K562 (cell line): ENCODE results near the gene ANKRD1. TPM values are rescaled to one million over a fixed set of nuclear protein-coding genes. Genes with fewer than 3 reads are reported as not detected.
A peak's percentile ranks its signal among the peaks of the same experiment; 100 is the strongest.

Experiments used
- ATAC-seq: fragments of 200-7000 bp; cut with Tn5 transposase; 3 replicates; pipeline ENCODE4 v1.9.1; 2020; ENCODE audit warnings: moderate library complexity
- BruUV-seq: library from RNA; stranded (reverse); fragments of 400-500 nt; replicated peaks from 2 replicates; lab custom pipeline; 2021; lab: Mats Ljungman, UMichigan
- CTCF ChIA-PET: fragments of 300-600 bp; formaldehyde crosslinking; extraction: SDS; loops from one replicate; lab custom pipeline; 2021; ENCODE audit warnings: low intra/inter-chr PET ratio; lab: Yijun Ruan, JAX
- POLR2A ChIA-PET: fragments of 300-600, 350-650 bp; sonication (Branson Sonifier 250); formaldehyde crosslinking; extraction: SDS; loops from one replicate; lab custom pipeline; 2021; ENCODE audit warnings: antibody characterized with exemption, inconsistent platforms; lab: Yijun Ruan, JAX
- DNase-seq, 4 experiments: peaks; one replicate each; pipeline versions ENCODE4 v3.0.0 to v3.0.0-alpha.2; 2011 to 2018; ENCODE audit warnings: low spot score in 3 of 4, mixed read lengths in 3 of 4; ENCODE audit errors: extremely low read depth in 1 of 4
- FAIRE-seq: peaks from 2 replicates; lab custom pipeline; 2011; peaks lifted over from hg19 to GRCh38; lab: Jason Lieb, UNC
- H2AFZ ChIP-seq: 2 replicates; pipeline ENCODE4 v1.6.0; 2011; ENCODE audit warnings: low read depth, low read length, control low read depth, inconsistent platforms
- H3K27ac ChIP-seq: fragments of 200-600 bp; 3 replicates; pipeline ENCODE4 v1.8.0; 2011; ENCODE audit warnings: low read depth, mild to moderate bottlenecking, control low read depth, inconsistent platforms, low read length, moderate library complexity, mixed read lengths; ENCODE audit errors: extremely low read depth
- H3K27me3 ChIP-seq, 2 experiments: fragments of 300-600 bp in 1 of 2; 2 replicates in 1 of 2; 3 replicates in 1 of 2; pipeline versions ENCODE4 v1.6.0 to v1.8.0; 2011; ENCODE audit warnings: inconsistent platforms in 2 of 2, low read length in 2 of 2, mild to moderate bottlenecking in 1 of 2, mixed read lengths in 1 of 2, moderate library complexity in 1 of 2; ENCODE audit not compliant: control insufficient read depth in 2 of 2, insufficient read depth in 2 of 2
- H3K36me3 ChIP-seq: fragments of 300-600 bp; 3 replicates; pipeline ENCODE4 v1.8.0; 2011; ENCODE audit warnings: mild to moderate bottlenecking, low read length, inconsistent platforms; ENCODE audit not compliant: control insufficient read depth, insufficient read depth
- H3K4me1 ChIP-seq, 2 experiments: fragments of 200-600 bp in 1 of 2; replicated peaks in 1 of 2; 2 replicates in 1 of 2; 3 replicates in 1 of 2; pipeline versions ENCODE4 v1.5.1 to v1.8.0; 2011; ENCODE audit warnings: inconsistent platforms in 2 of 2, low read length in 2 of 2, mild to moderate bottlenecking in 1 of 2, mixed read lengths in 1 of 2, moderate library complexity in 1 of 2; ENCODE audit not compliant: control insufficient read depth in 2 of 2, insufficient read depth in 2 of 2
- H3K4me2 ChIP-seq: 2 replicates; pipeline ENCODE4 v1.6.1; 2011; ENCODE audit warnings: low read length, control low read depth, inconsistent platforms, mixed read lengths; ENCODE audit not compliant: insufficient read depth
- H3K4me3 ChIP-seq: fragments of 200-600 bp; sonication (generic), shearing (Covaris generic); 2 replicates; pipeline ENCODE4 v1.5.1; 2016; ENCODE audit warnings: control low read depth, inconsistent platforms
- H3K79me2 ChIP-seq: fragments of 200-600 bp; 3 replicates; pipeline ENCODE4 v1.8.0; 2011; ENCODE audit warnings: low read length, inconsistent platforms; ENCODE audit not compliant: control insufficient read depth, insufficient read depth
- H3K9ac ChIP-seq, 2 experiments: 2 replicates each; pipeline versions ENCODE4 v1.6.0 to v1.6.1; 2011; ENCODE audit warnings: low read depth in 2 of 2, low read length in 2 of 2, control low read depth in 1 of 2, inconsistent platforms in 1 of 2, mild to moderate bottlenecking in 1 of 2, mixed read lengths in 1 of 2; ENCODE audit not compliant: insufficient read depth in 1 of 2
- H3K9me1 ChIP-seq: one replicate; pipeline ENCODE4 v1.6.0; 2011; ENCODE audit warnings: inconsistent platforms, mild to moderate bottlenecking, low read length, moderate library complexity; ENCODE audit not compliant: control insufficient read depth, insufficient read depth
- H3K9me3 ChIP-seq: replicated peaks from 2 replicates; pipeline ENCODE4 v1.5.1; 2011; ENCODE audit warnings: low read depth, low read length, inconsistent platforms; ENCODE audit not compliant: control insufficient read depth, insufficient read depth
- H4K20me1 ChIP-seq: replicated peaks from 2 replicates; pipeline ENCODE4 v1.6.1; 2011; ENCODE audit warnings: low read length, inconsistent platforms, mixed read lengths; ENCODE audit not compliant: control insufficient read depth, insufficient read depth
- ATF3 ChIP-seq, 2 experiments: fragments of 450-650 bp in 1 of 2; sonication (generic) in 1 of 2; formaldehyde crosslinking in 1 of 2; IDR thresholded peaks in 1 of 2; conservative IDR thresholded peaks in 1 of 2; 2 replicates each; pipeline versions ENCODE4 v1.6.1 to v1.8.1; 2016 to 2023; ENCODE audit warnings: mild to moderate bottlenecking in 2 of 2, moderate library complexity in 2 of 2, inconsistent platforms in 1 of 2, missing genetic modification reagents in 1 of 2
- CUX1 ChIP-seq: fragments of 200-800 bp; sonication (Bioruptor generic); IDR thresholded peaks from 2 replicates; pipeline ENCODE4 v1.6.1; 2016; ENCODE audit warnings: missing genetic modification characterization, missing compliant biosample characterization
- FOSL1 ChIP-seq: fragments of 200-800 bp; sonication (Bioruptor generic); conservative IDR thresholded peaks from 2 replicates; pipeline ENCODE4 v1.6.1; 2016; ENCODE audit warnings: missing genetic modification characterization, missing compliant biosample characterization
- KDM4B ChIP-seq, 2 experiments: fragments of 450-650 bp in 1 of 2; sonication (generic) in 1 of 2; IDR thresholded peaks; 2 replicates each; pipeline ENCODE4 v1.6.1; 2016 to 2017; ENCODE audit warnings: borderline replicate concordance in 2 of 2, antibody characterized with exemption in 1 of 2, low read depth in 1 of 2, mild to moderate bottlenecking in 1 of 2
- LCOR ChIP-seq: sonication (generic); formaldehyde crosslinking; IDR thresholded peaks from 2 replicates; pipeline ENCODE4 v1.8.0; 2022; ENCODE audit warnings: mild to moderate bottlenecking, missing genetic modification reagents
- PHB2 ChIP-seq: fragments of 450-650 bp; IDR thresholded peaks from 2 replicates; pipeline ENCODE4 v1.6.1; 2017; ENCODE audit warnings: low read depth
- PHTF2 ChIP-seq: fragments of 250-450 bp; sonication (Bioruptor Pico); IDR thresholded peaks from 2 replicates; pipeline ENCODE4 v1.5.0; 2021; ENCODE audit warnings: mild to moderate bottlenecking
- RBFOX2 ChIP-seq: fragments of 200-400 bp; formaldehyde crosslinking; IDR thresholded peaks from 2 replicates; pipeline ENCODE4 v1.6.1; 2017; ENCODE audit warnings: low read depth, mild to moderate bottlenecking, low read length, moderate library complexity
- RHOXF2B ChIP-seq: fragments of 250-450 bp; sonication (Bioruptor Pico); conservative IDR thresholded peaks from 2 replicates; pipeline ENCODE4 v1.5.1; 2021
- ZNF584 ChIP-seq: fragments of 200-800 bp; sonication (Bioruptor generic); IDR thresholded peaks from 2 replicates; pipeline ENCODE4 v1.6.1; 2016; ENCODE audit warnings: low read depth, mild to moderate bottlenecking, missing genetic modification characterization, missing compliant biosample characterization
- WGBS: fragments of 100-300 bp; shearing (Covaris generic); methylation state at CpG from one replicate; pipeline ENCODE4 v1.1.6; 2016; ENCODE audit warnings: low coverage, mixed read lengths; ENCODE audit not compliant: insufficient coverage; ENCODE audit errors: missing lambda C conversion rate; 5-methylcytosine and 5-hydroxymethylcytosine counted together
- in situ Hi-C: fragments of 300-500 bp; cut with MboI; formaldehyde crosslinking; loops from 4 replicates; pipeline ENCODE4 v1.15.0; 2018; ENCODE audit warnings: inconsistent platforms, mixed read lengths
- intact Hi-C: fragments of 100-400 bp; cut with micrococcal nuclease; formaldehyde crosslinking; loops from 2 replicates; pipeline ENCODE4 v1.14.2; 2022
- polyA plus RNA-seq, 8 experiments: library from polyadenylated mRNA; depleted of rRNA in 4 of 8; stranded (reverse) in 5 of 8; unstranded in 3 of 8; fragments of >200 nt; fragmentation: Nextera tagmentation in 2 of 8; fragmentation: Illumina TruSeq in 1 of 8; extraction: Ambion mirVana in 2 of 8; extraction: Trizol in 1 of 8; gene quantifications; 2 replicates each; pipeline versions ENCODE4 v1.2.1 to v1.2.3, GENCODE V29; 2011 to 2014; ENCODE audit warnings: inconsistent platforms in 1 of 8, missing spikeins in 1 of 8
- total RNA-seq, 7 experiments: library from RNA; depleted of rRNA in 6 of 7; stranded (reverse); fragments of >200 nt in 6 of 7; fragmentation: Illumina TruSeq in 2 of 7; extraction: Trizol in 2 of 7; gene quantifications; 2 replicates each; pipeline versions ENCODE4 v1.2.1 to v1.2.3, GENCODE V29; 2011 to 2021; ENCODE audit warnings: low replicate concordance in 1 of 7

The ANKRD1 gene
- total and polyA plus RNA-seq, 9 of the 15 experiments (the other 6 are each of a cell fraction or from before 2014, with no cell fraction given): not detected

- in situ Hi-C loops (no loop called here), intact Hi-C loops (no loop called here)
- FAIRE-seq (no peak), ATAC-seq (no peak), DNase-seq (no peak)
- CTCF ChIA-PET: no interaction called here
- Histone ChIP-seq H3K27me3 (no peaks in the 10 kb centered on the region), H3K9me3 (no peaks in the 10 kb centered on the region), H3K9me1 (no peaks in the 10 kb centered on the region), H3K79me2 (no peaks in the 10 kb centered on the region), H3K4me3 (no peak overlapping the region), H3K4me2 (no peak overlapping the region), H2AFZ (no peak overlapping the region), H3K4me1 (no peaks in the 10 kb centered on the region), H3K36me3 (no peaks in the 10 kb centered on the region), H3K27ac (no peak overlapping the region), H4K20me1 (no peaks in the 10 kb centered on the region), H3K9ac (no peak overlapping the region)
- POLR2A ChIA-PET: interaction anchor here (0.7 kb wide), 1 partner anchor 14 kb away, joined by 3 read pairs; no protein-coding TSS in a partner anchor
- no TSS peak for BruUV-seq
- no peak for TF ChIP-seq RBFOX2
- peak; percentile 23; the same call in 1 of the 2 replicates for TF ChIP-seq ATF3 (IDR thresholded peaks at IDR 0.05)
- TF ChIP-seq ATF3 (CRISPR knock-in tag; conservative IDR thresholded peaks at IDR 0.05): no peak
- 0 out of 2 replicates have a peak, but pooled peaks have one; percentile 20 for TF ChIP-seq FOSL1 (tag)
Measured at GRCh38 chr10:90960355-90960814, 39.5 kb upstream of the ANKRD1 start.

- no peak for FAIRE-seq
- H4K20me1 ChIP-seq: no peaks in the 10 kb centered on the region
- intact Hi-C loops: no loop called here
- in situ Hi-C loops: no loop called here
- H3K79me2 ChIP-seq: no peaks in the 10 kb centered on the region
- no peaks in the 10 kb centered on the region for H3K36me3 ChIP-seq
- CTCF ChIA-PET: no interaction called here
- H3K4me2 ChIP-seq: no peak overlapping the region
- no peak overlapping the region for H3K4me3 ChIP-seq
- no peaks in the 10 kb centered on the region for H3K27me3 ChIP-seq
- no TSS peak for BruUV-seq
- H3K9me3 ChIP-seq: no peaks in the 10 kb centered on the region
- no peak overlapping the region for H3K9ac ChIP-seq
- H2AFZ ChIP-seq: no peak overlapping the region
- ATAC-seq: no peak
- no peaks in the 10 kb centered on the region for H3K9me1 ChIP-seq
- 0% methylated on average over 1 of the region's 1 CpG for WGBS
- H3K27ac ChIP-seq: no peak overlapping the region
- no peak for DNase-seq
- H3K4me1 ChIP-seq: no peaks in the 10 kb centered on the region
- POLR2A ChIA-PET: no interaction called here
- TF ChIP-seq RHOXF2B (no peak), CUX1 (CRISPR knock-in tag) (no peak), LCOR (no peak), PHB2 (no peak), ZNF584 (CRISPR knock-in tag) (no peak), PHTF2 (CRISPR knock-in tag) (no peak), KDM4B (IDR thresholded peaks at IDR 0.05; ENCODE audit: borderline replicate concordance in 2 of 2, low read depth in 1 of 2) (no peak)
Measured at GRCh38 chr10:90959826-90960225, 38.9 kb upstream of the ANKRD1 start.
